ENCODE measurements around the gene TEKT2. TPM values are rescaled to one million over a fixed set of nuclear protein-coding genes. Genes with fewer than 3 reads are reported as not detected.

The TEKT2 gene
- total and polyA plus RNA-seq, 7 donors: 0.19 to 0.33 TPM; not detected in 5

DNA sequence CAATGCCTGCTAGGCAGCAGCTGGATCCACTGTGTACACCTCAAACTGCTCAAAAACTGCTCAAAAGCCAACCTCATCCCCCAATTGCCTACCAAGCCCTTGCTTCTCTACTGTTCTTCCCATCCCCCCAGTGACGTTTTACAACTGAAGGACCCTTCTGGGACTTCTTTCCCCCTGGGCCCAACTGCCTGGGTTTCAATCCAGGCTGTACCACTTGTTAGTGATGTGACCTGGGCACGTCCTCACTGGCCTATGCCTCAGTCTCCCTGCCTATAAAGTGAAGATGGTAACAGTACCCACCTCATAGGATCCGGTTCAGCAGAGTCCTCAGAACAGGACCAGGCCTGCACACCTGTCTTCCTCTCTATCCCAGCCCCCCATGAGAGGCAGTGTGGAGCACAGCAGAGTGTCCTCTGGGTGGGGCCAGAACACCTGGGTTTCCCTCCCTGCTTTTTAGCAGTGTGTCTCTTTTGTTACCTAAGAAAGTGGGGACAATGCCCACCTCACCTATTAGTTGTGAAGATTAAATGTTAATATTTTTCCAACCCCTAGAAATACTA is 1.9 kb upstream of the TEKT2 start:
- Histone ChIP-seq H3K27ac (no peak overlapping the region), H3K9me3 (no peaks in the 10 kb centered on the region), H3K4me1 (peaks cover 0 to 14% (median 14%) of the 10 kb centered on the region in 4 donors), H3K36me3 (no peaks in the 10 kb centered on the region), H3K27me3 (peaks cover 0 to 12% (median 0%) of the 10 kb centered on the region in 3 donors), H3K4me3 (no peak overlapping the region)
- no peak for DNase-seq
- intact Hi-C loops (cut with DNase I): no loop called here
- WGBS, 2 donors: 54 to 67% methylated on average over 3 of the region's 3 CpGs
- TF ChIP-seq, protein P1, sequence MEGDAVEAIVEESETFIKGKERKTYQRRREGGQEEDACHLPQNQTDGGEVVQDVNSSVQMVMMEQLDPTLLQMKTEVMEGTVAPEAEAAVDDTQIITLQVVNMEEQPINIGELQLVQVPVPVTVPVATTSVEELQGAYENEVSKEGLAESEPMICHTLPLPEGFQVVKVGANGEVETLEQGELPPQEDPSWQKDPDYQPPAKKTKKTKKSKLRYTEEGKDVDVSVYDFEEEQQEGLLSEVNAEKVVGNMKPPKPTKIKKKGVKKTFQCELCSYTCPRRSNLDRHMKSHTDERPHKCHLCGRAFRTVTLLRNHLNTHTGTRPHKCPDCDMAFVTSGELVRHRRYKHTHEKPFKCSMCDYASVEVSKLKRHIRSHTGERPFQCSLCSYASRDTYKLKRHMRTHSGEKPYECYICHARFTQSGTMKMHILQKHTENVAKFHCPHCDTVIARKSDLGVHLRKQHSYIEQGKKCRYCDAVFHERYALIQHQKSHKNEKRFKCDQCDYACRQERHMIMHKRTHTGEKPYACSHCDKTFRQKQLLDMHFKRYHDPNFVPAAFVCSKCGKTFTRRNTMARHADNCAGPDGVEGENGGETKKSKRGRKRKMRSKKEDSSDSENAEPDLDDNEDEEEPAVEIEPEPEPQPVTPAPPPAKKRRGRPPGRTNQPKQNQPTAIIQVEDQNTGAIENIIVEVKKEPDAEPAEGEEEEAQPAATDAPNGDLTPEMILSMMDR (IDR thresholded peaks at IDR 0.05): no peak
- TF ChIP-seq POLR2AphosphoS5 (IDR thresholded peaks at IDR 0.05): no peak
- no peak for TF ChIP-seq POLR2A (IDR thresholded peaks at IDR 0.05)
- no peak for TF ChIP-seq EP300 (IDR thresholded peaks at IDR 0.05)

DNA sequence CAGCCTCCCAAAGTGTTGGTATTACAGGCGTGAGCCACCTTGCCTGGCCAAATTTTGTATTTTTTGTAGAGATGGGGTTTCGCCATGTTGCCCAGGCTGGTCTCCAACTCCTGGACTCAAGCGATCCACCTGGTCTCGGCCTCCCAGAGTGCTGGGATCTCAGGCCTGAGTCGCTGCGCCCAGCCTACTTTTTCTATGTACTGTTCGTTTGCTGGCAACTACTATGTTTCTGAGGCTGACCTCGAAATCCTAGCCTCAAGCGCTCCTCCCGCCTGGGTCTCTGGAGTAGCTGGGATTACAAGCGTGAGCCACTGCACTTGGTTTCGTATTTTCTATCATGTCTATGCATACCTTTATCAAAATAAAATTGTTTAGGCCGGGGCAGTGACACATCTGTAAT is 675 bp upstream of the TEKT2 start:
- DNase-seq: peak; percentile 50
- 86 to 91% methylated on average over 13 of the region's 13 CpGs for WGBS, 2 donors
- TF ChIP-seq, protein P1 (IDR thresholded peaks at IDR 0.05): no peak
- TF ChIP-seq POLR2A (IDR thresholded peaks at IDR 0.05) (no peak), EP300 (IDR thresholded peaks at IDR 0.05) (no peak), POLR2AphosphoS5 (IDR thresholded peaks at IDR 0.05) (no peak)
- intact Hi-C loops (cut with DNase I): no loop called here
- peak overlapping the region in 1 of 4 donors; percentile 56 for H3K4me3 ChIP-seq
- H3K27me3 ChIP-seq: peaks cover 0 to 12% (median 0%) of the 10 kb centered on the region in 3 donors
- peaks cover 0 to 18% (median 16%) of the 10 kb centered on the region in 4 donors for H3K4me1 ChIP-seq
- H3K27ac ChIP-seq: no peak overlapping the region
- no peaks in the 10 kb centered on the region for H3K9me3 ChIP-seq
- H3K36me3 ChIP-seq: no peaks in the 10 kb centered on the region

DNA sequence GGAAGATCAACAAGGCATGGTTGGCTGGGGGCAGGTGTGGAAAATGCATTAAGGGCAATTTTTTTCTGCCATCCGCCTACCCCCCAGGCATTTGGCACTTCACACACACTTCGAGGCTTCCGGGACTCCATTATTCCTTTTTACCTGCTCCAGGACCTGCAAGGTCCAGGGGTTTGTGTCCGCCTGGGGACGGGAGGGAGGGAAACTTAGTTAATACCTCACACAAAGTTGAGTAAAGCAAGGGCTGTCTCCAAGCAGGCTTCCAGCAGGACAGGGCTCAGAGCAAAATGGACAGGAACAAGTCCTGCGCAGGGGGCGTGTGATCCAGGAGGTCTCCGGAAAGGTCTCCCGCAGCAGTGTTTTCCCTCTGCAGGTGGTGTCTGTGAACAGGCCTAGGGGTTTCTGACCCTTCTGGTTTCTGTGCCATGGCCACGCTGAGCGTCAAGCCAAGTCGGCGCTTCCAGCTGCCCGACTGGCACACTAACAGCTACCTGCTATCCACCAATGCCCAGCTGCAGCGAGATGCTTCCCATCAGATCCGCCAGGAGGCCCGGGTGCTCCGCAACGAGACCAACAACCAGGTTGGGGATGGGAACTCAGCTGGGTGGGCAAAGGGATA is 712 bp downstream of the TEKT2 start:
- Histone ChIP-seq H3K36me3 (no peaks in the 10 kb centered on the region), H3K9me3 (no peaks in the 10 kb centered on the region), H3K4me3 (peak overlapping the region; percentile 39 to 56 (median 50)), H3K4me1 (peaks cover 0 to 26% (median 24%) of the 10 kb centered on the region in 4 donors), H3K27ac (peak overlapping the region in 1 of 4 donors; percentile 49), H3K27me3 (peaks cover 0 to 12% (median 0%) of the 10 kb centered on the region in 3 donors)
- DNase-seq: no peak
- intact Hi-C loops (cut with DNase I): loop anchor here (5.0 kb wide), 1 partner anchor 152 kb away; the partner anchor contains the start of gene AGO3
- 52 to 62% methylated on average over 19 of the region's 19 CpGs for WGBS, 2 donors
- no peak for TF ChIP-seq EP300 (IDR thresholded peaks at IDR 0.05)
- TF ChIP-seq, protein P1 (IDR thresholded peaks at IDR 0.05): no peak
- no peak for TF ChIP-seq POLR2AphosphoS5 (IDR thresholded peaks at IDR 0.05)
- no peak for TF ChIP-seq POLR2A (IDR thresholded peaks at IDR 0.05)

DNA sequence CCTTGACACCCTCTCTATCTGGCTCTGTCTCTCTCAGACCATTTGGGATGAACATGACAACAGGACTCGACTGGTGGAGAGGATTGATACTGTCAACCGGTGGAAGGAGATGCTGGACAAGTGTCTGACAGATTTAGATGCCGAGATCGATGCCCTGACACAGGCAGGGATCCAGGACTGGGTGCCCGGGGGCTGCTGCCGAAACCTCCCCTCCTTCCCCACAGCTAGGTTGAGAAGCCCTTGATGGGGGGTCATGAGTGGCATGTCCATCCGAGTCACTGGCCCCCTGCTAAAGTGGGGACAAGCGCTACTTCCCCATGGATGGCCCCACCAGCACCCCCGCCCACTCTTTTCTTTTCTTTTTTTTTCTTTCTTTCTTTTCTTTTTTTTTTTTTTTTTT is 1.2 kb downstream of the TEKT2 start:
- Histone ChIP-seq H3K9me3 (no peaks in the 10 kb centered on the region), H3K27ac (no peak overlapping the region), H3K27me3 (peaks cover 0 to 12% (median 0%) of the 10 kb centered on the region in 3 donors), H3K4me1 (peaks cover 0 to 31% (median 29%) of the 10 kb centered on the region in 4 donors), H3K36me3 (no peaks in the 10 kb centered on the region), H3K4me3 (no peak overlapping the region)
- peak; percentile 51 for DNase-seq
- TF ChIP-seq EP300 (IDR thresholded peaks at IDR 0.05) (no peak), POLR2AphosphoS5 (IDR thresholded peaks at IDR 0.05) (no peak), POLR2A (IDR thresholded peaks at IDR 0.05) (no peak)
- TF ChIP-seq, protein P1 (IDR thresholded peaks at IDR 0.05): no peak
- intact Hi-C loops (cut with DNase I): loop anchor here (5.0 kb wide), 1 partner anchor 153 kb away; the partner anchor contains the start of gene AGO3
- WGBS, 2 donors: 90 to 96% methylated on average over 9 of the region's 9 CpGs
